Stimulated activated CD8-positive, alpha-beta memory T cell treated with anti-CD3 and anti-CD28 coated beads, Interleukin-12 subunit alpha, Interleukin-12 subunit beta, amount 100 ng/mL, for 24 hours (primary cell): ENCODE measurements around the gene PDE3A.
"Not testable (repeated sequence)": the region's sequence is repeated elsewhere in the genome, so short reads cannot be mapped to it uniquely, and the experiment has no call there.

Experiments used
- DNase-seq: peaks from one replicate; pipeline ENCODE4 v3.0.0-alpha.2; 2020; ENCODE audit errors: extremely low read depth

The PDE3A gene

GRCh38 chr12:20551742-20552442, 183.6 kb downstream of the PDE3A start:
- not testable (repeated sequence) for DNase-seq

GRCh38 chr12:20552586-20552985, 184.2 kb downstream of the PDE3A start:
- DNase-seq = not testable (repeated sequence)

- DNase-seq = no peak
Observed at GRCh38 chr12:20555015-20555414, 186.7 kb downstream of the PDE3A start.

GRCh38 chr12:20555771-20556170, 187.4 kb downstream of the PDE3A start:
- no peak for DNase-seq

- no peak for DNase-seq
Observed at GRCh38 chr12:20557096-20557495, 188.8 kb downstream of the PDE3A start.

- DNase-seq = no peak
Observed at GRCh38 chr12:20560935-20561334, 192.6 kb downstream of the PDE3A start.

- no peak for DNase-seq
Observed at GRCh38 chr12:20561871-20562270, 193.5 kb downstream of the PDE3A start.

- no peak for DNase-seq
Observed at GRCh38 chr12:20567413-20567812, 199.1 kb downstream of the PDE3A start.

GRCh38 chr12:20572451-20572850, 204.1 kb downstream of the PDE3A start:
- no peak for DNase-seq

- no peak for DNase-seq
Observed at GRCh38 chr12:20576528-20576927, 208.2 kb downstream of the PDE3A start.

- DNase-seq = no peak
Observed at GRCh38 chr12:20577054-20577453, 208.7 kb downstream of the PDE3A start.

GRCh38 chr12:20578142-20578541, 209.8 kb downstream of the PDE3A start:
- no peak for DNase-seq

- DNase-seq = no peak
Observed at GRCh38 chr12:20585055-20585625, 216.8 kb downstream of the PDE3A start.

- no peak for DNase-seq
Observed at GRCh38 chr12:20585913-20586312, 217.6 kb downstream of the PDE3A start.

- DNase-seq = no peak
Observed at GRCh38 chr12:20588042-20588441, 219.7 kb downstream of the PDE3A start.

- no peak for DNase-seq
Observed at GRCh38 chr12:20590570-20590969, 222.2 kb downstream of the PDE3A start.

- DNase-seq = no peak
Observed at GRCh38 chr12:20592556-20592955, 224.2 kb downstream of the PDE3A start.

GRCh38 chr12:20593611-20594010, 225.3 kb downstream of the PDE3A start:
- DNase-seq = no peak

- no peak for DNase-seq
Observed at GRCh38 chr12:20596061-20596460, 227.7 kb downstream of the PDE3A start.

GRCh38 chr12:20599757-20600156, 231.4 kb downstream of the PDE3A start:
- DNase-seq = no peak

GRCh38 chr12:20601668-20602280, 233.4 kb downstream of the PDE3A start:
- DNase-seq = no peak

GRCh38 chr12:20602641-20603391, 234.5 kb downstream of the PDE3A start:
- no peak for DNase-seq
